ENCODE measurements around the gene PPP1R3D. TPM values are rescaled to one million over a fixed set of nuclear protein-coding genes. Genes with fewer than 3 reads are reported as not detected.

Gene PPP1R3D
- total and polyA plus RNA-seq, 2 of the 13 experiments (the other 11 are each of a cell fraction or from before 2014, with no cell fraction given), result 1.2 to 3.7 TPM

GRCh38 chr20:59940129-59940955, at the start of gene PPP1R3D, which contains the start of gene FAM217B (continued):
- TF ChIP-seq SALL2 (CRISPR knock-in tag; IDR thresholded peaks at IDR 0.05), result peak; percentile 82; the same call in 1 of the 2 replicates
- TF ChIP-seq SNAPC2 (CRISPR knock-in tag; IDR thresholded peaks at IDR 0.05), result peak; percentile 94
- TF ChIP-seq CHD2 (IDR thresholded peaks at IDR 0.05; ENCODE audit: low read depth, low read length), result no peak
- TF ChIP-seq SIN3A (IDR thresholded peaks at IDR 0.05; ENCODE audit: borderline replicate concordance, low read depth, low read length), result peak; percentile 73; the same call in 1 of the 2 replicates
- TF ChIP-seq, protein P1, sequence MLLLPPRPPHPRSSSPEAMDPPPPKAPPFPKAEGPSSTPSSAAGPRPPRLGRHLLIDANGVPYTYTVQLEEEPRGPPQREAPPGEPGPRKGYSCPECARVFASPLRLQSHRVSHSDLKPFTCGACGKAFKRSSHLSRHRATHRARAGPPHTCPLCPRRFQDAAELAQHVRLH (CRISPR knock-in tag; IDR thresholded peaks at IDR 0.05; ENCODE audit: borderline replicate concordance, low read depth), result peak; percentile 75; the same call in 1 of the 2 replicates
- TF ChIP-seq KLF11 (CRISPR knock-in tag; IDR thresholded peaks at IDR 0.05), result no peak
- peak; percentile 85 for TF ChIP-seq MYC (CRISPR knock-in tag; IDR thresholded peaks at IDR 0.05; ENCODE audit: borderline replicate concordance)
- TF ChIP-seq MTA1 (CRISPR knock-in tag; IDR thresholded peaks at IDR 0.05; ENCODE audit: borderline replicate concordance), result peak; percentile 96
- no peak for TF ChIP-seq ZNF597 (CRISPR knock-in tag; IDR thresholded peaks at IDR 0.05)
- TF ChIP-seq CEBPB (IDR thresholded peaks at IDR 0.05; ENCODE audit: borderline replicate concordance, low read depth, low read length), result no peak
- peak; percentile 83; the same call in 1 of the 2 replicates for TF ChIP-seq ZNF761 (CRISPR knock-in tag; conservative IDR thresholded peaks at IDR 0.05)
- peak; percentile 83 for TF ChIP-seq IRX3 (CRISPR knock-in tag; IDR thresholded peaks at IDR 0.05; ENCODE audit: borderline replicate concordance, low read depth)
- peak; percentile 83; the same call in 1 of the 2 replicates for TF ChIP-seq ZNF451 (CRISPR knock-in tag; IDR thresholded peaks at IDR 0.05)
- TF ChIP-seq ZNF784 (CRISPR knock-in tag; IDR thresholded peaks at IDR 0.05; ENCODE audit: borderline replicate concordance), result peak; percentile 98
- peak; percentile 94 for TF ChIP-seq ARID2 (CRISPR knock-in tag; IDR thresholded peaks at IDR 0.05; ENCODE audit: borderline replicate concordance)
- TF ChIP-seq, protein P2, sequence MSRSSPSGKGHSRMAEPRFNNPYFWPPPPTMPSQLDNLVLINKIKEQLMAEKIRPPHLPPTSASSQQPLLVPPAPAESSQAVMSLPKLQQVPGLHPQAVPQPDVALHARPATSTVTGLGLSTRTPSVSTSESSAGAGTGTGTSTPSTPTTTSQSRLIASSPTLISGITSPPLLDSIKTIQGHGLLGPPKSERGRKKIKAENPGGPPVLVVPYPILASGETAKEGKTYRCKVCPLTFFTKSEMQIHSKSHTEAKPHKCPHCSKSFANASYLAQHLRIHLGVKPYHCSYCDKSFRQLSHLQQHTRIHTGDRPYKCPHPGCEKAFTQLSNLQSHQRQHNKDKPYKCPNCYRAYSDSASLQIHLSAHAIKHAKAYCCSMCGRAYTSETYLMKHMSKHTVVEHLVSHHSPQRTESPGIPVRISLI (CRISPR knock-in tag; IDR thresholded peaks at IDR 0.05; ENCODE audit: borderline replicate concordance), result peak; percentile 13; the same call in 1 of the 2 replicates
- TF ChIP-seq ZNF543 (CRISPR knock-in tag; IDR thresholded peaks at IDR 0.05), result peak; percentile 97
- TF ChIP-seq ZNF749 (CRISPR knock-in tag; IDR thresholded peaks at IDR 0.05; ENCODE audit: borderline replicate concordance), result no peak
- no peak for TF ChIP-seq PRMT3 (CRISPR knock-in tag; IDR thresholded peaks at IDR 0.05; ENCODE audit: borderline replicate concordance, low read depth)
- TF ChIP-seq ZNF468 (CRISPR knock-in tag; IDR thresholded peaks at IDR 0.05), result 0 out of 2 replicates have a peak, but pooled peaks have one; percentile 33
- TF ChIP-seq ASH2L (IDR thresholded peaks at IDR 0.05; ENCODE audit: insufficient read length, low read depth, low read length), result peak; percentile 100
- TF ChIP-seq, protein P3, sequence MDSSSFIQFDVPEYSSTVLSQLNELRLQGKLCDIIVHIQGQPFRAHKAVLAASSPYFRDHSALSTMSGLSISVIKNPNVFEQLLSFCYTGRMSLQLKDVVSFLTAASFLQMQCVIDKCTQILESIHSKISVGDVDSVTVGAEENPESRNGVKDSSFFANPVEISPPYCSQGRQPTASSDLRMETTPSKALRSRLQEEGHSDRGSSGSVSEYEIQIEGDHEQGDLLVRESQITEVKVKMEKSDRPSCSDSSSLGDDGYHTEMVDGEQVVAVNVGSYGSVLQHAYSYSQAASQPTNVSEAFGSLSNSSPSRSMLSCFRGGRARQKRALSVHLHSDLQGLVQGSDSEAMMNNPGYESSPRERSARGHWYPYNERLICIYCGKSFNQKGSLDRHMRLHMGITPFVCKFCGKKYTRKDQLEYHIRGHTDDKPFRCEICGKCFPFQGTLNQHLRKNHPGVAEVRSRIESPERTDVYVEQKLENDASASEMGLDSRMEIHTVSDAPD (CRISPR knock-in tag; IDR thresholded peaks at IDR 0.05), result peak; percentile 79; the same call in 1 of the 2 replicates
- peak; percentile 14; the same call in 1 of the 2 replicates for TF ChIP-seq DNMT3B (CRISPR knock-in tag; conservative IDR thresholded peaks at IDR 0.05)

Data from HepG2 (cell line).